ENCODE data around the gene ALDOB.

ALDOB gene

GRCh38 chr9:101371813-101372212, 63.8 kb downstream of the ALDOB start:
- H3K4me3 ChIP-seq (ENCODE audit: low read length), result no peak overlapping the region
- H3F3A ChIP-seq (ENCODE audit: control insufficient read depth, insufficient read depth), result no peaks in the 10 kb centered on the region
- H3K9me3 ChIP-seq (ENCODE audit: control insufficient read depth, insufficient read depth, low read length), result no peaks in the 10 kb centered on the region
- TF ChIP-seq EZH2phosphoT487 (IDR thresholded peaks at IDR 0.05; ENCODE audit: borderline replicate concordance, low read length) (no peak), CTCF (IDR thresholded peaks at IDR 0.05; ENCODE audit: low read depth, low read length, poor library complexity, severe bottlenecking) (no peak)
- H3K79me2 ChIP-seq (ENCODE audit: control insufficient read depth, low read length), result no peaks in the 10 kb centered on the region
- no peak overlapping the region for H3K27ac ChIP-seq (ENCODE audit: low read depth, low read length)
- no peaks in the 10 kb centered on the region for H3K36me3 ChIP-seq (ENCODE audit: control insufficient read depth, low read length)
- H3K9me2 ChIP-seq (replicated peaks; ENCODE audit: control insufficient read depth, low read length), result no peaks in the 10 kb centered on the region
- no peak overlapping the region for H3K4me2 ChIP-seq (ENCODE audit: low read length)
- H3K27me3 ChIP-seq (ENCODE audit: control insufficient read depth, low read length), result no peaks in the 10 kb centered on the region
- H4K20me1 ChIP-seq (ENCODE audit: control insufficient read depth, insufficient read depth, low read depth, low read length), result no peaks in the 10 kb centered on the region
- no peaks in the 10 kb centered on the region for H3K4me1 ChIP-seq (ENCODE audit: control insufficient read depth, low read length)
